Measurements from ENCODE around the gene ATF7IP. TPM values are rescaled to one million over a fixed set of nuclear protein-coding genes. Genes with fewer than 3 reads are reported as not detected.

ATF7IP gene
- polyA plus RNA-seq, 1 experiment: 26.6 TPM

GRCh38 chr12:14366209-14367039 is 942 bp downstream of the ATF7IP start:
- ChIA-PET CTCF (interaction anchor here (0.6 to 2.6 kb wide), 15 partner anchors 17 to 181 kb away, joined by 3 to 31 read pairs (median 5); no protein-coding TSS in a partner anchor), POLR2A (interaction anchor here (1.2 to 1.7 kb wide), 7 partner anchors 18 to 111 kb away, joined by 3 to 28 read pairs (median 9); no protein-coding TSS in a partner anchor)
- peak; percentile 19 for TF ChIP-seq CTCF (IDR thresholded peaks at IDR 0.05; ENCODE audit: low read depth, low read length)
- Histone ChIP-seq H3K27ac (ENCODE audit: low read depth, low read length) (no peak overlapping the region), H3K4me3 (ENCODE audit: low read depth, low read length) (peak overlapping the region; percentile 77), H3K27me3 (ENCODE audit: control insufficient read depth, insufficient read depth, low read length) (no peaks in the 10 kb centered on the region), H3K9me3 (ENCODE audit: control insufficient read depth, insufficient read depth, low read length) (no peaks in the 10 kb centered on the region; the same call in 1 of the 2 replicates)
- DNase-seq (ENCODE audit: low read depth, low spot score): no peak

GRCh38 chr12:14367040-14367661 is 1.7 kb downstream of the ATF7IP start:
- H3K27me3 ChIP-seq (ENCODE audit: control insufficient read depth, insufficient read depth, low read length): no peaks in the 10 kb centered on the region
- peak overlapping the region; percentile 77 for H3K4me3 ChIP-seq (ENCODE audit: low read depth, low read length)
- no peak for TF ChIP-seq CTCF (IDR thresholded peaks at IDR 0.05; ENCODE audit: low read depth, low read length)
- no peak for DNase-seq (ENCODE audit: low read depth, low spot score)
- no peaks in the 10 kb centered on the region; the same call in 1 of the 2 replicates for H3K9me3 ChIP-seq (ENCODE audit: control insufficient read depth, insufficient read depth, low read length)
- no peak overlapping the region for H3K27ac ChIP-seq (ENCODE audit: low read depth, low read length)
- ChIA-PET POLR2A (no interaction called here), CTCF (interaction anchor here (2.0 to 2.6 kb wide), 2 partner anchors 109 to 112 kb away, joined by 9 to 18 read pairs; no protein-coding TSS in a partner anchor)

GRCh38 chr12:14369311-14369710 is 3.8 kb downstream of the ATF7IP start:
- Histone ChIP-seq H3K27ac (ENCODE audit: low read depth, low read length) (no peak overlapping the region), H3K9me3 (ENCODE audit: control insufficient read depth, insufficient read depth, low read length) (no peaks in the 10 kb centered on the region; the same call in 1 of the 2 replicates), H3K4me3 (ENCODE audit: low read depth, low read length) (no peak overlapping the region), H3K27me3 (ENCODE audit: control insufficient read depth, insufficient read depth, low read length) (no peaks in the 10 kb centered on the region)
- ChIA-PET CTCF (no interaction called here), POLR2A (no interaction called here)
- TF ChIP-seq CTCF (IDR thresholded peaks at IDR 0.05; ENCODE audit: low read depth, low read length): no peak
- DNase-seq (ENCODE audit: low read depth, low spot score): no peak

- ChIA-PET CTCF (interaction anchor here (1.2 to 1.3 kb wide), 2 partner anchors 12 to 135 kb away, joined by 4 read pairs; no protein-coding TSS in a partner anchor), POLR2A (interaction anchor here (1.0 to 2.7 kb wide), 2 partner anchors 11 to 115 kb away, joined by 8 read pairs; no protein-coding TSS in a partner anchor)
- peak; percentile 61 for DNase-seq (ENCODE audit: low read depth, low spot score)
- H3K27ac ChIP-seq (ENCODE audit: low read depth, low read length): no peak overlapping the region
- peaks cover 7% of the 10 kb centered on the region for H3K9me3 ChIP-seq (ENCODE audit: control insufficient read depth, insufficient read depth, low read length)
- no peaks in the 10 kb centered on the region for H3K27me3 ChIP-seq (ENCODE audit: control insufficient read depth, insufficient read depth, low read length)
- no peak overlapping the region for H3K4me3 ChIP-seq (ENCODE audit: low read depth, low read length)
- TF ChIP-seq CTCF (IDR thresholded peaks at IDR 0.05; ENCODE audit: low read depth, low read length): no peak
Observed at GRCh38 chr12:14373217-14373616, 7.7 kb downstream of the ATF7IP start.

GRCh38 chr12:14379508-14379907 is 14.0 kb downstream of the ATF7IP start:
- H3K27me3 ChIP-seq (ENCODE audit: control insufficient read depth, insufficient read depth, low read length): no peaks in the 10 kb centered on the region
- no peak for TF ChIP-seq CTCF (IDR thresholded peaks at IDR 0.05; ENCODE audit: low read depth, low read length)
- CTCF ChIA-PET: no interaction called here
- peaks cover 19% of the 10 kb centered on the region for H3K9me3 ChIP-seq (ENCODE audit: control insufficient read depth, insufficient read depth, low read length)
- no peak for DNase-seq (ENCODE audit: low read depth, low spot score)
- no peak overlapping the region for H3K4me3 ChIP-seq (ENCODE audit: low read depth, low read length)
- POLR2A ChIA-PET: no interaction called here
- H3K27ac ChIP-seq (ENCODE audit: low read depth, low read length): no peak overlapping the region

Measured in AG04450 (cell line).